Left lung (tissue), 10 donors: ENCODE data around the gene SPECC1L. TPM values are rescaled to one million over a fixed set of nuclear protein-coding genes. Genes with fewer than 3 reads are reported as not detected.
"Not testable (repeated sequence)": the region's sequence is repeated elsewhere in the genome, so short reads cannot be mapped to it uniquely, and the experiment has no call there.

ENCODE experiments used
- ATAC-seq: fragments of 200-7000 bp; cut with Tn5 transposase; one replicate; pipeline ENCODE4 v1.9.1; 2020; ENCODE audit warnings: moderate library complexity
- DNase-seq, 4 donors: peaks; one replicate each; pipeline ENCODE4 v3.0.0-alpha.2; 2013 to 2020
- H3K27ac ChIP-seq, 2 donors: fragments of 200-600 bp; sonication (generic) in 1 of 2; one replicate each; pipeline versions ENCODE4 v1.5.0 to v1.8.0; 2020 to 2021
- H3K27me3 ChIP-seq, 2 donors: fragments of 200-600 bp; sonication (generic) in 1 of 2; one replicate each; pipeline versions ENCODE4 v1.5.0 to v1.8.0; 2020 to 2021
- H3K36me3 ChIP-seq, 2 donors: fragments of 200-600 bp; sonication (generic) in 1 of 2; one replicate each; pipeline versions ENCODE4 v1.5.0 to v1.8.0; 2020 to 2021
- H3K4me1 ChIP-seq, 2 donors: fragments of 200-600 bp; one replicate each; pipeline ENCODE4 v1.8.0; 2021
- H3K4me3 ChIP-seq, 2 donors: fragments of 200-600 bp; sonication (generic) in 1 of 2; one replicate each; pipeline versions ENCODE4 v1.5.0 to v1.8.0; 2020 to 2021; ENCODE audit warnings: mild to moderate bottlenecking in 1 of 2
- H3K9me3 ChIP-seq, 2 donors: fragments of 200-600 bp; sonication (generic) in 1 of 2; one replicate each; pipeline versions ENCODE4 v1.5.0 to v1.8.0; 2020 to 2021
- intact Hi-C, 2 donors: fragments of 100-400 bp; cut with DNase I; formaldehyde crosslinking; loops; one replicate each; pipeline versions ENCODE4 v1.11.2 to v1.14.2; 2022
- polyA plus RNA-seq, 6 donors: library from polyadenylated mRNA; unstranded; fragments of 120-200 nt; gene quantifications; one replicate each; pipeline ENCODE4 v1.2.1, GENCODE V29; 2013; ENCODE audit not compliant: insufficient read length in 6 of 6
- total RNA-seq, 2 donors: library from RNA; stranded (reverse); fragmentation: NEBNext Ultra II Directional; extraction: Animal tissue kit (Norgen Biotek cat#: 25700); gene quantifications; one replicate each; pipeline ENCODE4 v1.2.1, GENCODE V29; 2021
- TF ChIP-seq, protein P1 (sequence below), 2 donors: fragments of 200-600 bp; sonication (generic) in 1 of 2; IDR thresholded peaks; one replicate each; pipeline versions ENCODE4 v1.5.0 to v1.8.0; 2021; ENCODE audit warnings: antibody characterized with exemption in 2 of 2
- donor health status: DM: no; HTN: yes; CAD: no.
- donor health status: DM: no; HTN: no; CAD: no.

The SPECC1L gene
- total and polyA plus RNA-seq, 8 donors = 70.9 to 94.4 (median 80.9) TPM

DNA sequence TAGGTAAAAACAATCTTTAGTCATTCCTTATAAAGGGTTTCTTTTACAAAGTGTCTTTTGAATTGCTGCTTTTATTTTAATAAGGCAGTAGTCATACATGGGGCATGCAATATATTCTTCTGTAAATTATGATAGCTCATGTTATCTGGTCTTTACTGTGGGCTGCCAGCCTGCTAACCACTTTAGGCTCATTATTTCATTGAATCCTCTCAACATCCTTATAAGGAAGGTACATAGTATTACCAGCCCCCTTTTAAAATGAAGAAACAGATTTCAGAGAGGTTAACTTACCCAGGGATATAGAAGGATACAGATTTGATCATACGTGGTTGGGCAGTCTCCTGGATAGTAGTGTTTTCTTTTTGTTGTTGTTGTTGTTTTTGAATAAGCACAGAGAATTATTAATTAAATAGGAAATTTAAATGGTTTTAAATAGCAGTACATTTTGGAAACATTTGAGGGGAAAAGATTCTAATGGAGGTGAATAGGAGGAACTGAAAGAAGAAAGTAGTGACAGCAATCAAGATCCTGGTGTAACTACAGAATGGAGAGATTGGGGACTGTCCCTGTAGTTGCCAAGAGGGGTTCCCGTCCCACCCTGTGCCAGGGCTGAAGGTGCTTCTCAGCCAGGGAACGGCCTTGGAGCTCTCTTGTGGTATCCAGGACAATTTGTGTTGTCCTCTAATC is 21.0 kb downstream of the SPECC1L start:
- Histone ChIP-seq H3K36me3 (no peaks in the 10 kb centered on the region), H3K4me1 (peaks cover 27 to 47% of the 10 kb centered on the region in 2 donors)
- no peak for ATAC-seq

DNA sequence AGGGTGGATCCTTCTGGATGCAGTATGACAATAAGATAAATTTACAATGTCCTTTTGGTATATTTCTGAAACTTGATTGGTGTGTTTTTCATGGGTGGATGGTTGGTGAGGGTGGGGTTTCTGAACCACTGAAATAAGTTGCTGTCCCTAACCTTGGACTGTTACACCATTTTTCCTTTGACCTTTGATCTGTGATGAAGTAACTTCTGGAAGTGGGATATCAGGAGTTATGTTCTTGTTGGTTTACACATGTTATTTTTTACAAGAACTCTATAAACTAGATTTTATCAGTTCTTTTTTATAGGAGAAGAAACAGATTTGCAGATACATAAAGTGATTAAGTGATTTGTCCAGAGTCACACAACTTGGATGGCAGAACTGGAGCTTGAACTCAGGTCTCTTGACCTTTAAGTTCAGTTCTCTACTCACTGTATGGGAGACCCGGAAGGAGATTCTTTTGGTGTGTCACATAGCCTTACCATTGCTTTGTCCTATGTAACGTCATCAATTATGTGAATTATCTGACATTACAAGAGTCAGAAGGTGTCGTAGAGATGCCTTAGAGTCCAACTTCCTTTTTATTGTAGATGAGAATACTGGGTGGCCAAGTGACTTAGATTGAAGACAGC is 21.7 kb downstream of the SPECC1L start:
- intact Hi-C loops, ATAC-seq, H3K9me3 ChIP-seq, H3K27me3 ChIP-seq, DNase-seq, H3K36me3 ChIP-seq, H3K4me3 ChIP-seq: not testable (repeated sequence)
- Histone ChIP-seq H3K4me1 (peaks cover 24 to 46% of the 10 kb centered on the region in 2 donors), H3K27ac (peak overlapping the region; percentile 28 to 55)

More for the DNA sequence above, 21.0 kb downstream of the SPECC1L start:
- no peak overlapping the region for H3K4me3 ChIP-seq
- no peak for DNase-seq
- TF ChIP-seq, protein P1, sequence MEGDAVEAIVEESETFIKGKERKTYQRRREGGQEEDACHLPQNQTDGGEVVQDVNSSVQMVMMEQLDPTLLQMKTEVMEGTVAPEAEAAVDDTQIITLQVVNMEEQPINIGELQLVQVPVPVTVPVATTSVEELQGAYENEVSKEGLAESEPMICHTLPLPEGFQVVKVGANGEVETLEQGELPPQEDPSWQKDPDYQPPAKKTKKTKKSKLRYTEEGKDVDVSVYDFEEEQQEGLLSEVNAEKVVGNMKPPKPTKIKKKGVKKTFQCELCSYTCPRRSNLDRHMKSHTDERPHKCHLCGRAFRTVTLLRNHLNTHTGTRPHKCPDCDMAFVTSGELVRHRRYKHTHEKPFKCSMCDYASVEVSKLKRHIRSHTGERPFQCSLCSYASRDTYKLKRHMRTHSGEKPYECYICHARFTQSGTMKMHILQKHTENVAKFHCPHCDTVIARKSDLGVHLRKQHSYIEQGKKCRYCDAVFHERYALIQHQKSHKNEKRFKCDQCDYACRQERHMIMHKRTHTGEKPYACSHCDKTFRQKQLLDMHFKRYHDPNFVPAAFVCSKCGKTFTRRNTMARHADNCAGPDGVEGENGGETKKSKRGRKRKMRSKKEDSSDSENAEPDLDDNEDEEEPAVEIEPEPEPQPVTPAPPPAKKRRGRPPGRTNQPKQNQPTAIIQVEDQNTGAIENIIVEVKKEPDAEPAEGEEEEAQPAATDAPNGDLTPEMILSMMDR (IDR thresholded peaks at IDR 0.05) = no peak
- H3K27ac ChIP-seq = peak overlapping the region; percentile 28 to 55
- H3K27me3 ChIP-seq = no peaks in the 10 kb centered on the region
- no peaks in the 10 kb centered on the region for H3K9me3 ChIP-seq
- intact Hi-C loops = no loop called here

DNA sequence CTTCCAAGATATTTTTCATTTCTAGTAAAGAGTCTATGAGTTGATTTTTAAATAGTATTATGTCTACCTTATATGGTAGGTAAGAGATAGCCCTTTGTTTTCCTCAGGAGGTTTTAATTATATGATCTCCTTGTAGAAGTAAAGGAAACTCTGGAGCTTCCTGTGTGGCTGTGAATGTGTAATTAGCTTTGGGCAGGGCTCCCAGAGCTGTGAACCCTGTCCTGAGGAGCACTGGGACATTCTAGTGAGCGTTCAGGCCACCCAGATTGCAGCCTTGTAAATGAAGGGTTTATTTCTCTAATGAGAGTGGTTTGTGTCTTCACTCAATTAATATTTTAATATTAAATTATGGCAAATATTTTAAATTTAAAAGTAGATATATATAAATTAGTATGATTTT is 24.3 kb downstream of the SPECC1L start:
- intact Hi-C loops, H3K36me3 ChIP-seq, H3K9me3 ChIP-seq, H3K27me3 ChIP-seq, H3K4me3 ChIP-seq, DNase-seq, H3K27ac ChIP-seq, ATAC-seq: not testable (repeated sequence)
- H3K4me1 ChIP-seq = peaks cover 25 to 32% of the 10 kb centered on the region in 2 donors

GRCh38 chr22:24298497-24299155 is 28.0 kb downstream of the SPECC1L start:
- DNase-seq, H3K4me3 ChIP-seq, H3K9me3 ChIP-seq, H3K27me3 ChIP-seq, H3K27ac ChIP-seq, intact Hi-C loops, ATAC-seq, H3K36me3 ChIP-seq: not testable (repeated sequence)
- H3K4me1 ChIP-seq = peaks cover 23 to 30% of the 10 kb centered on the region in 2 donors

- H3K27me3 ChIP-seq, H3K4me3 ChIP-seq, H3K9me3 ChIP-seq, intact Hi-C loops, H3K27ac ChIP-seq, ATAC-seq, H3K36me3 ChIP-seq, DNase-seq: not testable (repeated sequence)
- H3K4me1 ChIP-seq = peaks cover 36 to 44% of the 10 kb centered on the region in 2 donors
These were observed 29.9 kb downstream of the SPECC1L start for GRCh38 chr22:24300522-24300921.

GRCh38 chr22:24302591-24302990 is 32.0 kb downstream of the SPECC1L start:
- intact Hi-C loops = no loop called here
- no peaks in the 10 kb centered on the region for H3K36me3 ChIP-seq
- peak overlapping the region; percentile 52 to 80 for H3K27ac ChIP-seq
- no peaks in the 10 kb centered on the region for H3K9me3 ChIP-seq
- ATAC-seq (no peak), DNase-seq (no peak)
- peaks cover 39 to 47% of the 10 kb centered on the region in 2 donors for H3K4me1 ChIP-seq
- no peak overlapping the region for H3K4me3 ChIP-seq
- H3K27me3 ChIP-seq = no peaks in the 10 kb centered on the region
- TF ChIP-seq, protein P1 (IDR thresholded peaks at IDR 0.05) = no peak

- intact Hi-C loops = no loop called here
- Histone ChIP-seq H3K9me3 (no peaks in the 10 kb centered on the region), H3K27me3 (no peaks in the 10 kb centered on the region), H3K27ac (peak overlapping the region; percentile 52 to 80), H3K4me3 (no peak overlapping the region), H3K36me3 (no peaks in the 10 kb centered on the region), H3K4me1 (peaks cover 39 to 47% of the 10 kb centered on the region in 2 donors)
- ATAC-seq (peak; percentile 10), DNase-seq (peak in 1 of 4 donors; percentile 36)
- TF ChIP-seq, protein P1 (IDR thresholded peaks at IDR 0.05) = no peak
These were observed 32.4 kb downstream of the SPECC1L start for GRCh38 chr22:24303007-24303406.
